Thoracic aorta (tissue), 2 donors: ENCODE measurements around the gene RRAGD. TPM values are rescaled to one million over a fixed set of nuclear protein-coding genes. Genes with fewer than 3 reads are reported as not detected.
A peak's percentile ranks its signal among the peaks of the same experiment; 100 is the strongest.

Source experiments
- ATAC-seq: fragments of 150-250 bp; one replicate; pipeline ENCODE4 v1.8.0; 2017; ENCODE audit warnings: low read depth; ENCODE audit not compliant: insufficient number of reproducible peaks, low FRiP score
- DNase-seq: peaks from one replicate; pipeline ENCODE4 v3.0.0-alpha.2; 2020; ENCODE audit warnings: low spot score
- H3K27ac ChIP-seq, 2 donors: fragments of 200-600 bp; sonication (generic); 1 replicate in 1 of 2; 2 replicates in 1 of 2; pipeline ENCODE4 v1.5.1; 2016; ENCODE audit warnings: mild to moderate bottlenecking in 2 of 2, moderate library complexity in 2 of 2
- H3K27me3 ChIP-seq: fragments of 200-600 bp; sonication (generic); replicated peaks from 2 replicates; pipeline ENCODE4 v1.6.0; 2016; ENCODE audit warnings: mild to moderate bottlenecking; ENCODE audit not compliant: insufficient read depth
- H3K36me3 ChIP-seq: fragments of 200-600 bp; sonication (generic); one replicate; pipeline ENCODE4 v1.5.1; 2016
- H3K4me1 ChIP-seq, 2 donors: fragments of 200-600 bp; sonication (generic); 1 replicate in 1 of 2; 2 replicates in 1 of 2; pipeline versions ENCODE4 v1.5.1 to v1.6.0; 2016; ENCODE audit warnings: low read depth in 2 of 2, mild to moderate bottlenecking in 1 of 2; ENCODE audit not compliant: control insufficient read depth in 1 of 2
- H3K4me3 ChIP-seq: fragments of 200-600 bp; sonication (generic); 2 replicates; pipeline ENCODE4 v1.5.1; 2016; ENCODE audit warnings: mild to moderate bottlenecking
- H3K9me3 ChIP-seq: fragments of 200-600 bp; sonication (generic); 2 replicates; pipeline ENCODE4 v1.5.1; 2016
- total RNA-seq, 2 donors: library from RNA; depleted of rRNA; stranded (reverse); fragments of >200 nt; gene quantifications; one replicate each; pipeline versions ENCODE4 v1.1.0 to v1.2.3, GENCODE V29; 2016
- TF ChIP-seq, protein P1 (sequence below): fragments of 200-600 bp; sonication (generic); IDR thresholded peaks from one replicate; pipeline ENCODE4 v1.5.1; 2019; ENCODE audit warnings: antibody characterized with exemption

Gene RRAGD
- total RNA-seq, 2 donors from 2014 or later: 11.0 to 25.8 TPM

DNA sequence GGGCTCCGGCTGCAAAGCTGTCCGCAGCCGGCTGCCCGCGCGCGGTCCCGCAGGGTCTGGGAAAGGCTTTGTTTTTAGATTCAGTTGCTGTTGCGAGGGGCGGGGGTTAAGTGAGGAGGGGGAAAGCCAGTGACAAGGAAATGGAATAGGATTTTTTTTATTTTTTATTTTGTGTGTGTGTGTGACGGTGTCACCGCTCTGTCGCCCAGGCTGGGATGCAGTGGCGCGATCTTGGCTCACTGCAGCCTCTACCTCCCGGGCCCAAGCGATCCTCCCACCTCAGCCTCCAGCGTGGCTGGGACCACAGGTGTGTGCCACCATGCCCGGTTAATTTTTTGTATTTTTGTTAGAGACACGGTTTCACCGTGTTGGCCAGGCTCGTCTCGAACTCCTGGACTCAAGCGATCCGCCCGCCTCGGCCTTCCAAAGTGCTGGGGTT is 58.9 kb downstream of the RRAGD start:
- peak overlapping the region; percentile 95 to 99 for H3K27ac ChIP-seq
- DNase-seq (no peak), ATAC-seq (peak; percentile 45)
- H3K9me3 ChIP-seq: no peaks in the 10 kb centered on the region
- H3K27me3 ChIP-seq: no peaks in the 10 kb centered on the region
- H3K36me3 ChIP-seq: no peaks in the 10 kb centered on the region
- peak overlapping the region; percentile 85 for H3K4me3 ChIP-seq
- TF ChIP-seq, protein P1, sequence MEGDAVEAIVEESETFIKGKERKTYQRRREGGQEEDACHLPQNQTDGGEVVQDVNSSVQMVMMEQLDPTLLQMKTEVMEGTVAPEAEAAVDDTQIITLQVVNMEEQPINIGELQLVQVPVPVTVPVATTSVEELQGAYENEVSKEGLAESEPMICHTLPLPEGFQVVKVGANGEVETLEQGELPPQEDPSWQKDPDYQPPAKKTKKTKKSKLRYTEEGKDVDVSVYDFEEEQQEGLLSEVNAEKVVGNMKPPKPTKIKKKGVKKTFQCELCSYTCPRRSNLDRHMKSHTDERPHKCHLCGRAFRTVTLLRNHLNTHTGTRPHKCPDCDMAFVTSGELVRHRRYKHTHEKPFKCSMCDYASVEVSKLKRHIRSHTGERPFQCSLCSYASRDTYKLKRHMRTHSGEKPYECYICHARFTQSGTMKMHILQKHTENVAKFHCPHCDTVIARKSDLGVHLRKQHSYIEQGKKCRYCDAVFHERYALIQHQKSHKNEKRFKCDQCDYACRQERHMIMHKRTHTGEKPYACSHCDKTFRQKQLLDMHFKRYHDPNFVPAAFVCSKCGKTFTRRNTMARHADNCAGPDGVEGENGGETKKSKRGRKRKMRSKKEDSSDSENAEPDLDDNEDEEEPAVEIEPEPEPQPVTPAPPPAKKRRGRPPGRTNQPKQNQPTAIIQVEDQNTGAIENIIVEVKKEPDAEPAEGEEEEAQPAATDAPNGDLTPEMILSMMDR: no peak
- H3K4me1 ChIP-seq: peaks cover under 1 to 40% of the 10 kb centered on the region in 2 donors

DNA sequence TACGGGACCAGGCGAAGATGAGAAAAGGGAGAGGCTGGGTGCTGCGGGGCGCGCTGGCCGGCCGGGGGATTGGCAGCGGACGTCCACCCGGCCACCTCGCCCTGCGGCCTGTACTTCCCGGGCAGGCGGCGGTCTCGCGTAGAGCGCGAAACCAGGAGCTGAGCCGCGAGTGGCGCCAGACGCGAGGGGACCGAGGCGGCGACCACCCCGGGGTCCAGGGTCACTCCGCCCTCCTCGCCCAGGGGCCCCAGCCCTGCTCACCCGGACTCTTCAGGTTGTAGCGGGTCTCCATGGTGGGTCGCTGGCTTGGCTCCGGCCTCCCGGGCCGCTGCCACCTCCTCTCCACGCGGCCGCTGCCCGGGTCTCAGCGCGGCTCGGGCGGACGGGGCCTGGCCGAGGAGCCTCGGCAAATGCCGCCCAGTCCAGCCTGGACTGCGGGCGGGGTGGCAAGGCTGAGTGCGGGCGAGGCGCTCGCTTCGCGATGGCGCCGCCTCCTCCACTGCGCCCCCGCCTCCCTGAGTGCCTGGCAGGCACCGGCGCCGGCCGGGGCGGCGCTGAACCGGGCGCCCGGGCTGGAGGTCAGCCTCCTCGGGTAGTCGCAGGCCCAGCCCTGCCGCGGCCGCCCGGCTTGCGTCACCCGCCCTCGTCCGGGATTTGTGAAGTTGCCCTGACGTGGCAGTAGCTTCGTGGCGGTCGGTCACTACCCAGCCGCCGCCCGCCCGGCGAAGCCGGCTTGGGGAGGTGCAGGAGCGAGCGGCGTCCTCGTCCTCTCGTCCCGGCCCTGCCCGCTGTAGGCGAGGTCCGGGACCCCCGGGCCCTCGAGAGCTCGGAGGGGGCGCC is 59.6 kb downstream of the RRAGD start, which contains the start of gene UBE2J1:
TSS of gene UBE2J1 (minus strand) at position 445 of the 840 bp plus-strand sequence. CDS start at position 292, 153 bp downstream.
- Histone ChIP-seq H3K36me3 (no peaks in the 10 kb centered on the region), H3K9me3 (no peaks in the 10 kb centered on the region), H3K27ac (peak within 1 kb of the TSS; percentile 95 to 99), H3K4me3 (peak within 1 kb of the TSS; percentile 85), H3K4me1 (peaks cover 5 to 45% of the 10 kb centered on the region in 2 donors), H3K27me3 (no peaks in the 10 kb centered on the region)
- TF ChIP-seq, protein P1: no peak
- DNase-seq (peak; percentile 78), ATAC-seq (peak; percentile 95)

DNA sequence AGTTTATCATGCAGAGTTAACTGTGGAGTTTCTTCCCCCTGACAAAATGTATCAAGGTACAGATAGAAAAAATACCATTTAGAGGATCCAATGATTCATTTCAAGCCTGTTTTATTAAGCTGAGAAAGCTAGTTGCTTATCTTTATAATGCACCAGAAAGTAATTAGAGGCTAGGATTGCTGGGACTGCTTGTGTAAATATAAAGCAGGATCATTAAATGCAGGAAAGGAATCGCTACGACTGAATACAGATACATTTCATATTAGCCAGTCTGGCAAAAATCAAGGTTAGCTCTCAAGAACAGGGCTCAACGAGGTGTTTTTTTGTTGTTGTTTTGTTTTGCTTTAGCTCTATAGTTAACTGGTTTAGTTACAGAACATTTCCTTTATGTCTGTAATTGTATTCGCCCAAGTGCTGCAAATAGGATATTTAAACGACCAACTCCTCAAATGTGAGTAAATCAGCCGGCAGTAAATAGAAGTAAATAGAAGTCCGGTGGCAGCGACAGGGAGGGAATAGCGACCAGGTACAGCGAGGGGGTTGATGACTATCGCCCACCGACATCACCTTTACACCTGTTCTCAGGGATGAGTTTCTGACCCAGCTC is 60.3 kb downstream of the RRAGD start:
- peaks cover 5 to 45% of the 10 kb centered on the region in 2 donors for H3K4me1 ChIP-seq
- H3K27ac ChIP-seq: peak overlapping the region; percentile 95 to 99
- no peak for DNase-seq
- H3K36me3 ChIP-seq: no peaks in the 10 kb centered on the region
- no peaks in the 10 kb centered on the region for H3K9me3 ChIP-seq
- TF ChIP-seq, protein P1: no peak
- H3K4me3 ChIP-seq: peak overlapping the region; percentile 85
- ATAC-seq: no peak
- H3K27me3 ChIP-seq: no peaks in the 10 kb centered on the region

DNA sequence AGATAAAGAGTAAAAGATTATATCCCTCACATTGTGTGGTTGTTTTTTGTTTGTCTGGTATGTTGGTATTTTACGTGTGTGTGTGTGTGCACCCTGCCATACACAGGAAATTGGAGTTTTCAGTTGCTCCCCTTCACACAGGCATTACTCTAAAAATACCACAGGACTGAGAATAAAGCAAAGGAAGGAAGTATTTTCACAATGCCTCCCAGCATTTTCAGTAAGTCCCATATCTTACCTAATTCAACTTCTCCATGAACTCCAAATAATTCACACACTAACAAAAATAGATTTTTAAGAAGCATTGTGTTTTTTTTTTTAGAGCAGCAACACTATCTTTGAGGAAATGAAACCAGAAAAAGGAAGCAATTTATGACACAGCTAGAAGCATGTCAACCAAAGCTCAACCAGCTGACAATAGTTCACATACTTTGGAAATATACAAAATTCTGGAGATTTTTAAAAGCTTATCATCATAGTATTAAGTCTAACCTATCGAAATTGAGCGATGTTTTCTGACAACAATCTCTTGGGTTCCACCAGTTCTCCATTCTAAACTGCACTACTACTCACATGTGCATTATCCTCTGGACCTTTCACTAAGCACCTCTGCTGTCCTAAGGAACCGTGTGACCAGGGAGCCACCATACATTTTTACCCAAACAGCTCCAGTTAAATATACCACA is 61.6 kb downstream of the RRAGD start:
- ATAC-seq: no peak
- Histone ChIP-seq H3K4me3 (peak overlapping the region; percentile 85), H3K4me1 (peaks cover 5 to 45% of the 10 kb centered on the region in 2 donors)

More for the DNA sequence above, 61.6 kb downstream of the RRAGD start:
- H3K9me3 ChIP-seq: no peaks in the 10 kb centered on the region
- H3K27ac ChIP-seq: no peak overlapping the region
- DNase-seq: no peak
- TF ChIP-seq, protein P1: no peak
- H3K27me3 ChIP-seq: no peaks in the 10 kb centered on the region
- no peaks in the 10 kb centered on the region for H3K36me3 ChIP-seq
